ENCODE measurements around the gene RAPGEF5.
A peak's percentile ranks its signal among the peaks of the same experiment; 100 is the strongest.

The RAPGEF5 gene

DNA sequence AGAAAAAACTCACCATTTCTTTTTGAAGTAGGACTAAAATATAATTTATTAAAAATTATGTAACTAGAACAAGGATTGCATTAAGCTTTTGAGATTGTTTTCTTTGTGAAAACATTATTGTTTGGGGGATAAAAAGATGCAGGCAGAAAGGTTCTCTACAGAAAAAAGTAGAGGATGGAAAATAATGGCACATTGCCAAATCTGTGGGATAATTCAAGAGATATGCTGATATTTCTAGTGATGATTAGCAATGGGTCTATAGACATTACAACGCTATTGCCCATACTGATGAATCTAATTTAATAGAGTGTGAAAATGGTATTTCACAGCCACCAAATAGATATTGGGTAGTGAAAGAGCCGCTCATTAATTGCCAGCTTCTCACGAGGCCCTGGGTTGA lies 204.3 kb downstream of the RAPGEF5 start:
- H3K27ac Mint-ChIP-seq = no peak overlapping the region
- H3K9me3 Mint-ChIP-seq = no peaks in the 10 kb centered on the region
- no peak overlapping the region for H3K4me3 Mint-ChIP-seq
- H3K27me3 Mint-ChIP-seq = no peaks in the 10 kb centered on the region
- no peaks in the 10 kb centered on the region for H3K4me1 Mint-ChIP-seq
- no peaks in the 10 kb centered on the region for H3K36me3 Mint-ChIP-seq
- no peak for ATAC-seq

DNA sequence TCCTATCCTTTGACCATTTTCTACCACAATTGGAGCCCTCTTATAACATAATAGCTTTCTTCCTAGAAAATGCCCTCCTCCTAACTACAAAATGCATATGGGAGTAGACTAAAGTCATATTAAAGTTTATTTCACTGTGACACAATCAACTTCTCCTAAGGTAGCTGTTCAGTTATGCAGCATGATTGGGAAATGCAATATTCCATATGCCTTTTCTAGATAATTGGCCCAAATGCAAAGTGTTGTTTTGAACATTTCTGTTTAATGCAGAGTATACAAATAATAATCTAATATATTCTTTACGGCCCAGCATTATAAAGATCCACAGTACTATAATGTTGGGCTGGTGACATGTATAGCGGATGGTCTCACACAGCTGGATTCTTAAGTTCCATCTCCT lies 205.1 kb downstream of the RAPGEF5 start:
- H3K4me1 Mint-ChIP-seq = no peaks in the 10 kb centered on the region
- H3K36me3 Mint-ChIP-seq = no peaks in the 10 kb centered on the region
- no peak for ATAC-seq
- no peaks in the 10 kb centered on the region for H3K9me3 Mint-ChIP-seq
- no peak overlapping the region for H3K4me3 Mint-ChIP-seq
- no peak overlapping the region for H3K27ac Mint-ChIP-seq
- no peaks in the 10 kb centered on the region for H3K27me3 Mint-ChIP-seq

DNA sequence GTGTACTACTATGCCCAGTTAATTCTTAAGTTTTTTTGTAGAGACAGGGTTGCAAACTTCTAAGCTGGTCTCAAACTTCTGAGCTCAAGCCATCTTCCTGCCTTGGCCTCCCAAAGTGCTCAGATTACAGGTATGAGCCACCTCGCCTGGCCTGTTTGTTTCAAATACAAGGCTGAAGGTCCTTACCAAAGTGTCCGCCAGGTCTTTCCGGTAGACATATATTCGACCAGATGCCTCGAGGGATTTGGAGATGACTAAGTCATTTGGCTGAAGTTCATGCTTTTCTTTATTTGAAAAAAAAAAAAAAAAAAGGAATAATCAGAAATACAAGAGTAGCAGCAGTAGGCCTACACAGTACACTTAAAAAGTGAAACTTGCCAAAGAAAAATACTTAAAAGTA lies 206.7 kb downstream of the RAPGEF5 start:
- Mint-ChIP-seq H3K27ac (no peak overlapping the region), H3K4me3 (no peak overlapping the region), H3K9me3 (no peaks in the 10 kb centered on the region), H3K4me1 (no peaks in the 10 kb centered on the region), H3K27me3 (no peaks in the 10 kb centered on the region), H3K36me3 (no peaks in the 10 kb centered on the region)
- ATAC-seq = no peak

DNA sequence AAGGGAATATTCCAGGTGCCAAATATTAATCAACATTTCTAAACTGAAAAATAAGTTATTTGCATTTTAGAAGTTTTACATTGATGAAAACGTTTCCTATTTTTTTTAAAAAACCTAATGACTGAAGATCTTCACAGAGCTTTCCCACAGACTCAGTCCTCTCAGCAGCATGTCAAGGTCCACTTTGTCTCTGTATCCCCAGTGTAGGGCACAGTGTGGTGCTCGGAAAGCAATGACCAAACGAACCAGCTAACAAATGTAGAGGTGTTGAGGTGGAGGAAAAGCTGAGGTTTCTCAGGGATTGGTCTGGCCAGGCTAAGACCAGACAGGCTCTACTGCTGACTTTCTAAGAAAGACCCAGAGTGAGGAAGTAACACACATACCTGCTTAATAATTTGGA lies 209.1 kb downstream of the RAPGEF5 start:
- H3K4me1 Mint-ChIP-seq = no peaks in the 10 kb centered on the region
- ATAC-seq = peak; percentile 34
- H3K27me3 Mint-ChIP-seq = no peaks in the 10 kb centered on the region
- no peak overlapping the region for H3K27ac Mint-ChIP-seq
- H3K4me3 Mint-ChIP-seq = no peak overlapping the region
- H3K9me3 Mint-ChIP-seq = no peaks in the 10 kb centered on the region
- H3K36me3 Mint-ChIP-seq = no peaks in the 10 kb centered on the region

DNA sequence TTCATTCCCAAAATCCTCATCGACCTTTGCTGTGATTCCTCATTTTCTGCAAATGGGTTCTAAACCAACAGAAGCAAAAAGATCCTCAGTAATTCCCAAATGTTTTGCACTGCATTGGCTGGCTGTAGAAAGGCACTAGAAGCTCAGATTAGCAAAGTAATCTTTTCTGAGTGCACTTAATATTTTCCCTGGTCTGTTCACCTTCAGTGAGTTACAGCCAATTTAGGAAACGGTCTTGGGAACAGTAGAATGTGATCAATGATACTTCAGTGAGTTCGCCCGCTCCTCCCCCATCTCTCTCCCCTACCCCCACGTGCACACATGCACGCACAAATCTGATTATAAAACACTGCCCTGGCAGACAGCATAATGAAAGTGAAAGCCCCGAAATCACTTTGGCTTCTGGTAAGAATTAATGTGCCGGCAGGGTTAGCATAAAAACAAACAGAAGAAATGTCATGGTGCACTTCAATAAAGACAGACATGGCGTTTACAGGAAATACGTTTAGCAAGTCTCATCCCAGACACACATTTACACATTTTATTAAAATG lies 209.9 kb downstream of the RAPGEF5 start:
- H3K36me3 Mint-ChIP-seq = no peaks in the 10 kb centered on the region

DNA sequence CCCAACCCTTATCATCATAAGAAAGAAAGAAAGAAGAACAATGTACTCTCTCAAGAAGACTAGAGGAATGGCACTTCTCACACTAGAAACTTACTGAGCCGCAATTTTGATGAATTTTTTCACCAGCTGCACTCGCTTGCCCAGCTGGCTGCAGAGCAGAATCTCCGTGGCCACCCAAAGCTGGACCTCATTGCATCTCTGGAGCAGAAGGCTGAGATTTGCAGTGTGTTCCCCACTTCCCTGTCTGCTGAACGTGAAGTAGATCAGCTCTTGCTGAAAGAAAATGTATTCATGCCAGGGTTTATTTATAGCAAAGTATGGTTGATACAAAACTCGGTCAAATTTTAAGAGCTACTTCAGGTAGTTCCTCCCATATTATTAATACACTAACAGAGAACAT lies 212.0 kb downstream of the RAPGEF5 start:
- Mint-ChIP-seq H3K27me3 (peaks cover 8% of the 10 kb centered on the region), H3K36me3 (no peaks in the 10 kb centered on the region), H3K9me3 (no peaks in the 10 kb centered on the region), H3K4me3 (no peak overlapping the region), H3K4me1 (no peaks in the 10 kb centered on the region), H3K27ac (no peak overlapping the region)
- no peak for ATAC-seq

More for the DNA sequence above, 209.9 kb downstream of the RAPGEF5 start:
- Mint-ChIP-seq H3K9me3 (no peaks in the 10 kb centered on the region), H3K27ac (no peak overlapping the region), H3K27me3 (peaks cover 3% of the 10 kb centered on the region), H3K4me3 (no peak overlapping the region), H3K4me1 (no peaks in the 10 kb centered on the region)
- ATAC-seq = no peak

DNA sequence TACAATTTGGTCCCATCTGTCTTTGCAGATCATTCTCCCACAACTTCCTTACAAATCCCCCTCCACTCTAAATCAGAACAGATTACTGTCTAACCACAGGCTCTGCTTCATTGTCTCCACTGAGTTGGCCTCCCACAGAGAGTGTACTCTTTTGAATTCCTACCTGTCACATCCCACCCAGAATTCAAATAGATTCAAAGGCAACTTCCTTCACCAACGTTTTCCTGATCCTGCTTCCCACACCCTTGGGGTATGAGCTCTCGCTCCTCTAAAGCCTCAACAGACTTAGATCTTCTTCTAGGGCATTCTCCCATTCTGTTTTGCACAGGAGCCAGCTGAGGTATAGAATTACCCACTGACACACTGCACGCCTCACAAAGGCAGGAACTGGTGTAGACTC lies 213.5 kb downstream of the RAPGEF5 start:
- no peak overlapping the region for H3K27ac Mint-ChIP-seq
- H3K4me1 Mint-ChIP-seq = no peaks in the 10 kb centered on the region
- H3K9me3 Mint-ChIP-seq = no peaks in the 10 kb centered on the region
- H3K4me3 Mint-ChIP-seq = no peak overlapping the region
- H3K36me3 Mint-ChIP-seq = no peaks in the 10 kb centered on the region
- H3K27me3 Mint-ChIP-seq = peaks cover 8% of the 10 kb centered on the region
- ATAC-seq = no peak

DNA sequence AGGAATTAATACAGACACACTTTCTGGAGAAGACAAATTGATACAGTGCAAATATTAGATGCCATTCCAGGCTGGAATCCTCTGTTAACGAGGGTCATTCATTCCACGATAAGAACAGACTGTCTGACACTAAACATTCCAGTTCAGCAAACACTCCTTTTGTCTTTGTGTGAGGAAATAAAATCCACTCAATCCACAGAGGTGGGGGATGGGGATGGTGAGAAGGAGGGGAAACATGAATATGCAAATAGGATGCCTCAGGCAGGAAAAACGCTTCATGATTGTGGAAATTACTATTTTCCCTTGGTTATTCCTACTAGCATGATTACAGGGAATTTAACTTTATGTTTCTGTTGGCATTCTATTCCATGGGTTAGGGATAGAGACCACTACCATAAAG lies 214.4 kb downstream of the RAPGEF5 start:
- Mint-ChIP-seq H3K4me1 (no peaks in the 10 kb centered on the region), H3K9me3 (no peaks in the 10 kb centered on the region), H3K27ac (no peak overlapping the region), H3K36me3 (no peaks in the 10 kb centered on the region), H3K4me3 (no peak overlapping the region), H3K27me3 (peaks cover 8% of the 10 kb centered on the region)
- ATAC-seq = no peak

DNA sequence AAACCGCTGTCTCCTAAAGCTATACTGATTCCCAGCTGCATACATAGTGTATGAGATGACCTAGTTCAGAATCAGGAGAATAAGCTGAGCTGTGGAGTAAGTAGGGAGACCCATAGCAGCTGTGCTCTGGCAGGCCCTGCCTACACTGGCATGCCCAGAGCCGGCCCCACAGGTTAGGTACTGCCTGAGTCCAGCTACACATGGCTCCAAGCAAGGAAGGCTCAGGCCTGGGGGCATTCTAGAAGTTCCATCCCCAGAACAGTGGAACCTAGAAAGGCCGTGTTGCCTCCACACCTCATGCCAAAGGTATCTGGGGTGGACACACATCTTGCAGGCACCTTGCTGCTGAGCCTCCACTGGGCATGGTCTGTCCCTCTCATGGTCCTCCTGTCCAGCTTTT lies 215.6 kb downstream of the RAPGEF5 start:
- Mint-ChIP-seq H3K4me3 (no peak overlapping the region), H3K27ac (no peak overlapping the region), H3K27me3 (peaks cover 8% of the 10 kb centered on the region), H3K4me1 (no peaks in the 10 kb centered on the region), H3K36me3 (no peaks in the 10 kb centered on the region), H3K9me3 (no peaks in the 10 kb centered on the region)
- no peak for ATAC-seq

DNA sequence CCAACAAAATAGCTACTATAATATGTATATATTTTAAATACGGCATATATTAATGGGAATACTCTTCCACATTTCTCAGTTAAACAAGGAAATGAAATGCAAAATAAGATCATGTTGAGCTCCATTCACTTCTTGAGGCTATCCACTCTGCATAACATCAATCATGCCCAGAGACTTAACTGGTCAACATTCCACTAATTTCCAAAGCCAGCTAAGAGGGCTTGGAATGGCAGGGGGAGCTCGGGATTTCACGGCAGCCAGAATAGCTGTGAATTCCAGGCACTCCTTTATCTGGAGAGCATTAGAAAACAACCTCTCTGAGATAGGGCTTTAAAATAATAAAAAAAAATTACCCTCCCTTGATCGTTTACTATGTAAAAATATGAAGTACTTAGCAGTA lies 216.4 kb downstream of the RAPGEF5 start:
- no peak for ATAC-seq
- Mint-ChIP-seq H3K27me3 (peaks cover 8% of the 10 kb centered on the region), H3K36me3 (no peaks in the 10 kb centered on the region), H3K4me1 (no peaks in the 10 kb centered on the region), H3K27ac (no peak overlapping the region), H3K4me3 (no peak overlapping the region), H3K9me3 (no peaks in the 10 kb centered on the region)

DNA sequence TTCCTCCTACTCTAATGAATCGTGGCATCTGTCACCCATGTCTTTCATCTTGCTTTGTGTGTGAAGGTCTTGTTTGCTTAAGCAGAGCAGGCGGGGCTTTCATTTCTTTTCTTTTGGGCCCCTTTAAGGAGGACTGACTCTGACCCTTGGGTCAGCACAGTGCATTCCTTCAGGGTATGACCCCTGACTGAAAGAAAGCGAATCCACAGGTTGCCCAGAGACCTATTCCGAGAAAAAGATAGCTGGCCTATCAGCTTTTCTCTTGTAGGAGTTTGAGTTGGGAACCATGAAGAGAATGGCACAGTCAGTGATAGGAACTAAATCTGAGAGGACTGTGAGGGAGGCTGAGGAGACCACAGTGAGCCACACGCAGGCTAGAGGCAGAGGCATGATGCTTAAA lies 218.1 kb downstream of the RAPGEF5 start:
- no peak for ATAC-seq
- no peaks in the 10 kb centered on the region for H3K4me1 Mint-ChIP-seq
- H3K27ac Mint-ChIP-seq = no peak overlapping the region
- no peak overlapping the region for H3K4me3 Mint-ChIP-seq
- no peaks in the 10 kb centered on the region for H3K9me3 Mint-ChIP-seq
- H3K36me3 Mint-ChIP-seq = no peaks in the 10 kb centered on the region
- peaks cover 8% of the 10 kb centered on the region for H3K27me3 Mint-ChIP-seq

DNA sequence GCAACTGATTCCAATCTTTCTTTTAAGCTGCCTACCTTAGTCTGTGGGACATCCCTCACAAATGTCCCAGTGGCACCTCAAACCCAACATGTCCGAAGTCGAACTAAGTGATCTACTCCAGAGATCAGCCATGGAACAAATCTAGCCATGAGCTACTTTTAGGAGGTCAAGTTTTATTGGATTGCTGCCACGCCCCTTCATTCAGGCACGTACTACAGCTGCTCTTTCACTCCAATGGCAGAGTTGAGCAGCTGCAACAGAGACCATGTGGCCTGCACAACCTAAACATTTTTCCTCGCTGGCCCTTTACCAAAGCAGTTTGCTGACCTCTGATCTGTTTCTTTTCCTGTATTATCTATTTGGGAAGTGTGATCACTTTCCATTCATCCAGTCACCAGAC lies 218.8 kb downstream of the RAPGEF5 start:
- no peak overlapping the region for H3K4me3 Mint-ChIP-seq
- H3K27me3 Mint-ChIP-seq = peaks cover 8% of the 10 kb centered on the region
- no peaks in the 10 kb centered on the region for H3K4me1 Mint-ChIP-seq
- peak; percentile 14 for ATAC-seq
- H3K27ac Mint-ChIP-seq = no peak overlapping the region
- H3K36me3 Mint-ChIP-seq = no peaks in the 10 kb centered on the region
- no peaks in the 10 kb centered on the region for H3K9me3 Mint-ChIP-seq

DNA sequence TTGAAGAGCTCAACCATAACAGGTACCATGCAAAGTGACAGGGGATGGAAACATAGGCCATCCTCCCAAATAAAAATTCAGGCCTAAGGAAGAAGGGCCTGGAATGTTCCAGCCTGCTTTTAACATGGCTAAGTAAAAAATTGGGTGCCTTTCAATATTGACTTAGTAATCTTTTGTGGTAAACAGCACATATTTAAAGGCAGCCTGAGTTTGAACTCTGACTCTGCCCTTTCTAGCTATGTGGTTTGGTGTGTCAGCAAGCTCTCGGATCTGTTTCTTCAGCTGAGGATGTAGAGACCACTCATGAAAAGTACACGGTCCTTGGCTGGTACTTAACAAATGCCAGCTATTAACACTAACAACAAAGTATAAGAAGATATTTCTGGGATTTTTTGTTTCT lies 219.5 kb downstream of the RAPGEF5 start:
- Mint-ChIP-seq H3K9me3 (no peaks in the 10 kb centered on the region), H3K4me1 (no peaks in the 10 kb centered on the region), H3K27ac (no peak overlapping the region), H3K36me3 (no peaks in the 10 kb centered on the region), H3K27me3 (peaks cover 8% of the 10 kb centered on the region), H3K4me3 (no peak overlapping the region)
- ATAC-seq = no peak

DNA sequence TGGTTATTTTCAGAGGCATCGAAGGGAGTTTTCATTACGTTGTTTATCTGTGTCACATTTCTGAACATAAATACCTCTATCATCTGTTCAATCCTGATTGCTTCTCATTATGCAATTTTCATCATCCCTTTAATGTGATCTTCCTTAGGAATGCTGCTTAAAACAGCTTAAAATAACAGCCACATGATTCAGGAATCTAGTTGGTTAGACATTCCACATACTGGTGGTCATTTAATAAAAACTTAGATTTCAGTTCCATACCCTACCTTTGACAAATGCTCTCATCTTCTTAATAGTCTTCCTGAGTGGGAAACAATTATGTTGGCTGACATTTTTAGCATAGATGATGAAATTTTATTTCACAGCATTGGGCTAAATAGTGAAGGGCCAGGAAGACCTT lies 219.9 kb downstream of the RAPGEF5 start:
- Mint-ChIP-seq H3K27ac (no peak overlapping the region), H3K27me3 (peaks cover 5% of the 10 kb centered on the region), H3K4me3 (no peak overlapping the region), H3K9me3 (no peaks in the 10 kb centered on the region), H3K4me1 (no peaks in the 10 kb centered on the region), H3K36me3 (no peaks in the 10 kb centered on the region)
- no peak for ATAC-seq

DNA sequence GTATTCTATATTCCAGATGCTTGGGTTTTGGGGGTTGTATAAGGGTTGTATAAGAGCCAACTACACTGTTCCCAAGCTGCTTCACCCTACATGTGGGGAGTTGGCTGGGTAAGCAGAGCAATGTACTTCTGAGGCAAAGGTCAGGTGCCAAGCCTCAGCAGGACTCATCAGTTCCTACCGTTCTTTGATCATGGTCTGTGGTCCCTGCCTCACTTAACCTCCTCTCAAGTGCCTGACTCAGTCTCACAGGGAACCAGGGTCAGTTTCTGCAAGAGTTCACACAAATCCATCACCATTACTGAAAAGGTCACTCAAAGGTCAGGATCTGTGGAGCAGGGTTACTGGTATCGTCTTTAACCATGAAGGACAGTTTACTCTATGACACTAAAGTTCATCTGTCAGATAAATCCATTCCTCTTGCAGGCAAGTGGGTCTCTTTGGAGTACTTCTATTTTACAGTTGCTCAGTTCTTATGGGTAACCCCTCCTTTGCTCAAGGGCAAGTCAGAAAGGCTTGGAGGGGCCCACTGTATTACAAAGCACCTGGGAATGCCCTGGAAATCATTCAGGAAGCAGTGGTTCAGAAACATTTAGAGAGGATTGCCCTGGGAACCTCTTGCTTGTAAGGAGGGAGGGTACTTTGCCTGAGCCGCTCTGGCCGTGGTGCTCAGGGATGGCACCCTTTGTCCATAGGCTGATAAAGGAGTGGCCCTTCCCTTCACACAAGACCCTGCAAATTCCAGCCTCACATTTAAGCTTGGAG lies 227.0 kb downstream of the RAPGEF5 start:
- no peaks in the 10 kb centered on the region for H3K27me3 Mint-ChIP-seq
- H3K36me3 Mint-ChIP-seq = no peaks in the 10 kb centered on the region
- no peaks in the 10 kb centered on the region for H3K4me1 Mint-ChIP-seq
- no peak overlapping the region for H3K27ac Mint-ChIP-seq
- no peak overlapping the region for H3K4me3 Mint-ChIP-seq
- ATAC-seq = peak; percentile 51
- H3K9me3 Mint-ChIP-seq = no peaks in the 10 kb centered on the region

DNA sequence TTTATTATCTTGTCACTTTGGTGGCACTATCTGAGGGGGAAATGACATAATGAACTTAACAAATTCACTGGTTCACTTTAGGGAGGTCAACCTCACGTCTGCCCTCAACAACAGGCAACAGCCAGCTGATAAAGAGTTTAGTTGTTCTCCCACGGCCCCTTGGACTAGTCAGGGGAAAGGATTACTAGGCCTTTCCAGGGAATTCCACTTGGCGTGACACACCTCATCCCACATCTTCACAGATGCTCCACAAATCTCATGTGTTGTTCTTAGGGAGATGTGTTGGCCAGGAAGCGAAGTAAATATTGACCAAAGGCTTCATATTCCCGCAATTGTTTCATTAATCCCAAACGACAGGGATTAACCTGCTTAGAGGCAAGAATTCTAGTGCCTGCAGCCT lies 227.8 kb downstream of the RAPGEF5 start:
- Mint-ChIP-seq H3K4me1 (no peaks in the 10 kb centered on the region), H3K4me3 (no peak overlapping the region)

More for the DNA sequence above, 227.8 kb downstream of the RAPGEF5 start:
- Mint-ChIP-seq H3K27me3 (no peaks in the 10 kb centered on the region), H3K27ac (no peak overlapping the region), H3K36me3 (no peaks in the 10 kb centered on the region), H3K9me3 (no peaks in the 10 kb centered on the region)
- no peak for ATAC-seq
